ENCODE measurements around the gene ZNF541.

DNA sequence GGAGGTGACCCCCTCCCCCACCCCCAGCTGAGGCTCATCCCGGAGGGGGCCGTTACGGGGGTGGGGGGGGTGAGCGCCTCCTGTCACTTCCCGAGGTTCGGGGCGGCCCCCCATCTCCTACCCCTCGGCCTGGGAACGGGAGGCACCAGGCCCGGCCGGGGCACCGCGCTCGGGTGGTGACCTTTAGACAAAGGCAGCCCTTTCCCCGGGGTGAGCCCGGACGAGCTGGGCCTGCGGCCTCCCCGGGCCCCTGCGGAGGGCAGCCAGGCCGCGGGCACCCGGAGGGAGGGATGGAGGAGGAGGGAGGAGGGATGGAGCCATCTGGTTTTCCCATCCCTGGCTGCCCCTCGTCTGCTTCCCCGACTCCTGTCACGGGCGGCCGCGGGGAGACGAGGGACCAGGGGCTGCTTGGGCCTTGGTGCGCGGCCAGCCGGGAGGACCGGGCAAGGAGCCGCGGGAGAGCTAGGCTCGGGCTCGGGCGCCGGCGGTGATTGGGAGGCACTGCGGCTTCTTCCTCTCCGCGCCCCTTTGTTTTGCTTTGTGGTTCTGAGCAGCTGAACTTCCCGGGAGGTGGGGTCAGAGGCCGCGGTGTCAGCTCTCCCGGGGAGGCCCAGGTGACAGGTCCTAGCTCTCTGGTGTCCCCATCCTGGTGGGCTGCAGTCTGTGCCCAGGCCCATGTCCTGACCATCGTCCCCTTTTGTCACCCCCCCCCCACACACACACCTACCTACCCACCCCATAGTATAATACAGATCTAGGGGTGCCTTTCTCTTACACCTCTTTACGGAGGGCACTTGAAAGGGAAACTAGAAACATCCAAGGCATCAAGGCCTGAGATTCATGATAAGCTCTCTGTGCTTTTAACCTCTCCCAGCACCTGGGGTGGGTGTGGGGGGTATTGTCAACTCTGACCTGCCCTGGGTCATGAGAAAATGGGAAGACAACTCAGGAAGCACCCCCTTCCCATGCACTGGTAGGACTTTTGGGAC, 37.3 kb upstream of the ZNF541 start:
- TF ChIP-seq, protein P1, sequence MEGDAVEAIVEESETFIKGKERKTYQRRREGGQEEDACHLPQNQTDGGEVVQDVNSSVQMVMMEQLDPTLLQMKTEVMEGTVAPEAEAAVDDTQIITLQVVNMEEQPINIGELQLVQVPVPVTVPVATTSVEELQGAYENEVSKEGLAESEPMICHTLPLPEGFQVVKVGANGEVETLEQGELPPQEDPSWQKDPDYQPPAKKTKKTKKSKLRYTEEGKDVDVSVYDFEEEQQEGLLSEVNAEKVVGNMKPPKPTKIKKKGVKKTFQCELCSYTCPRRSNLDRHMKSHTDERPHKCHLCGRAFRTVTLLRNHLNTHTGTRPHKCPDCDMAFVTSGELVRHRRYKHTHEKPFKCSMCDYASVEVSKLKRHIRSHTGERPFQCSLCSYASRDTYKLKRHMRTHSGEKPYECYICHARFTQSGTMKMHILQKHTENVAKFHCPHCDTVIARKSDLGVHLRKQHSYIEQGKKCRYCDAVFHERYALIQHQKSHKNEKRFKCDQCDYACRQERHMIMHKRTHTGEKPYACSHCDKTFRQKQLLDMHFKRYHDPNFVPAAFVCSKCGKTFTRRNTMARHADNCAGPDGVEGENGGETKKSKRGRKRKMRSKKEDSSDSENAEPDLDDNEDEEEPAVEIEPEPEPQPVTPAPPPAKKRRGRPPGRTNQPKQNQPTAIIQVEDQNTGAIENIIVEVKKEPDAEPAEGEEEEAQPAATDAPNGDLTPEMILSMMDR (IDR thresholded peaks at IDR 0.05), result no peak
- TF ChIP-seq SIN3A (IDR thresholded peaks at IDR 0.05; ENCODE audit: borderline replicate concordance, insufficient read depth, low read depth, low read length) (no peak), POLR2AphosphoS5 (IDR thresholded peaks at IDR 0.05; ENCODE audit: low read depth, low read length) (no peak), TCF7L2 (IDR thresholded peaks at IDR 0.05; ENCODE audit: low read depth, low read length) (no peak)
- TF ChIP-seq, protein P2, sequence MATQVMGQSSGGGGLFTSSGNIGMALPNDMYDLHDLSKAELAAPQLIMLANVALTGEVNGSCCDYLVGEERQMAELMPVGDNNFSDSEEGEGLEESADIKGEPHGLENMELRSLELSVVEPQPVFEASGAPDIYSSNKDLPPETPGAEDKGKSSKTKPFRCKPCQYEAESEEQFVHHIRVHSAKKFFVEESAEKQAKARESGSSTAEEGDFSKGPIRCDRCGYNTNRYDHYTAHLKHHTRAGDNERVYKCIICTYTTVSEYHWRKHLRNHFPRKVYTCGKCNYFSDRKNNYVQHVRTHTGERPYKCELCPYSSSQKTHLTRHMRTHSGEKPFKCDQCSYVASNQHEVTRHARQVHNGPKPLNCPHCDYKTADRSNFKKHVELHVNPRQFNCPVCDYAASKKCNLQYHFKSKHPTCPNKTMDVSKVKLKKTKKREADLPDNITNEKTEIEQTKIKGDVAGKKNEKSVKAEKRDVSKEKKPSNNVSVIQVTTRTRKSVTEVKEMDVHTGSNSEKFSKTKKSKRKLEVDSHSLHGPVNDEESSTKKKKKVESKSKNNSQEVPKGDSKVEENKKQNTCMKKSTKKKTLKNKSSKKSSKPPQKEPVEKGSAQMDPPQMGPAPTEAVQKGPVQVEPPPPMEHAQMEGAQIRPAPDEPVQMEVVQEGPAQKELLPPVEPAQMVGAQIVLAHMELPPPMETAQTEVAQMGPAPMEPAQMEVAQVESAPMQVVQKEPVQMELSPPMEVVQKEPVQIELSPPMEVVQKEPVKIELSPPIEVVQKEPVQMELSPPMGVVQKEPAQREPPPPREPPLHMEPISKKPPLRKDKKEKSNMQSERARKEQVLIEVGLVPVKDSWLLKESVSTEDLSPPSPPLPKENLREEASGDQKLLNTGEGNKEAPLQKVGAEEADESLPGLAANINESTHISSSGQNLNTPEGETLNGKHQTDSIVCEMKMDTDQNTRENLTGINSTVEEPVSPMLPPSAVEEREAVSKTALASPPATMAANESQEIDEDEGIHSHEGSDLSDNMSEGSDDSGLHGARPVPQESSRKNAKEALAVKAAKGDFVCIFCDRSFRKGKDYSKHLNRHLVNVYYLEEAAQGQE (IDR thresholded peaks at IDR 0.05; ENCODE audit: insufficient read depth in 1 of 2, low read depth in 2 of 2, low read length in 1 of 2), result no peak

Data from Panc1 (cell line).